Ascending aorta (tissue), 2 donors: ENCODE data around the gene CRYBA1. TPM values are rescaled to one million over a fixed set of nuclear protein-coding genes. Genes with fewer than 3 reads are reported as not detected.
"Not testable (repeated sequence)": the region's sequence is repeated elsewhere in the genome, so short reads cannot be mapped to it uniquely, and the experiment has no call there.

Source experiments
- DNase-seq, 2 donors: peaks; one replicate each; pipeline ENCODE4 v3.0.0-alpha.2; 2019; ENCODE audit warnings: low spot score in 2 of 2
- H3K27ac ChIP-seq, 2 donors: fragments of 200-600 bp; sonication (generic); one replicate each; pipeline ENCODE4 v1.5.1; 2016 to 2017; ENCODE audit warnings: mild to moderate bottlenecking in 1 of 2
- H3K27me3 ChIP-seq: fragments of 200-600 bp; sonication (generic); one replicate; pipeline ENCODE4 v1.5.1; 2017
- H3K36me3 ChIP-seq, 2 donors: fragments of 200-600 bp; sonication (generic); one replicate each; pipeline ENCODE4 v1.5.1; 2016
- H3K4me1 ChIP-seq, 2 donors: fragments of 200-600 bp; sonication (generic); one replicate each; pipeline ENCODE4 v1.5.1; 2016 to 2017; ENCODE audit warnings: mild to moderate bottlenecking in 1 of 2
- H3K4me3 ChIP-seq, 2 donors: fragments of 200-600 bp; sonication (generic); one replicate each; pipeline ENCODE4 v1.5.1; 2016 to 2017; ENCODE audit warnings: mild to moderate bottlenecking in 1 of 2
- H3K9me3 ChIP-seq, 2 donors: fragments of 200-600 bp; sonication (generic); one replicate each; pipeline ENCODE4 v1.5.1; 2016
- CTCF ChIP-seq, 3 experiments: fragments of 200-600 bp in 2 of 3; fragments of 450-650 bp in 1 of 3; sonication (generic) in 2 of 3; IDR thresholded peaks; one replicate each; pipeline ENCODE4 v1.5.1; 2016 to 2019; ENCODE audit warnings: antibody characterized with exemption in 3 of 3, mild to moderate bottlenecking in 1 of 3, moderate library complexity in 1 of 3
- intact Hi-C: fragments of 100-400 bp; cut with DNase I; formaldehyde crosslinking; loops from one replicate; pipeline ENCODE4 v1.15.1; 2023
- total RNA-seq: library from RNA; depleted of rRNA; stranded (reverse); fragments of >200 nt; gene quantifications from one replicate; pipeline ENCODE4 v1.1.0, GENCODE V29; 2016

CRYBA1 gene
- total RNA-seq, 1 donor from 2014 or later, result not detected

- no peak for DNase-seq
- Histone ChIP-seq H3K36me3 (no peaks in the 10 kb centered on the region), H3K4me3 (no peak overlapping the region), H3K4me1 (peaks cover 3 to 10% of the 10 kb centered on the region in 2 donors), H3K9me3 (no peaks in the 10 kb centered on the region), H3K27me3 (no peaks in the 10 kb centered on the region), H3K27ac (no peak overlapping the region)
- TF ChIP-seq CTCF (IDR thresholded peaks at IDR 0.05), result no peak
- intact Hi-C loops, result no loop called here
These were observed 31.5 kb upstream of the CRYBA1 start for GRCh38 chr17:29215174-29215573.

- DNase-seq, result peak in 1 of 2 donors; percentile 76
- H3K36me3 ChIP-seq, result no peaks in the 10 kb centered on the region
- H3K27ac ChIP-seq, result no peak overlapping the region
- H3K9me3 ChIP-seq, result no peaks in the 10 kb centered on the region
- H3K27me3 ChIP-seq, result no peaks in the 10 kb centered on the region
- no peak overlapping the region for H3K4me3 ChIP-seq
- intact Hi-C loops, result no loop called here
- no peak for TF ChIP-seq CTCF (IDR thresholded peaks at IDR 0.05)
- H3K4me1 ChIP-seq, result peaks cover 3 to 10% of the 10 kb centered on the region in 2 donors
These were observed 30.9 kb upstream of the CRYBA1 start for GRCh38 chr17:29215717-29216116.

- DNase-seq, result no peak
- H3K36me3 ChIP-seq, result no peaks in the 10 kb centered on the region
- intact Hi-C loops, result no loop called here
- no peak overlapping the region for H3K27ac ChIP-seq
- H3K4me1 ChIP-seq, result peaks cover 3 to 10% of the 10 kb centered on the region in 2 donors
- H3K9me3 ChIP-seq, result no peaks in the 10 kb centered on the region
- no peak for TF ChIP-seq CTCF (IDR thresholded peaks at IDR 0.05)
- H3K4me3 ChIP-seq, result no peak overlapping the region
- H3K27me3 ChIP-seq, result no peaks in the 10 kb centered on the region
These were observed 30.5 kb upstream of the CRYBA1 start for GRCh38 chr17:29216181-29216580.

- Histone ChIP-seq H3K36me3 (no peaks in the 10 kb centered on the region), H3K27ac (no peak overlapping the region), H3K9me3 (no peaks in the 10 kb centered on the region), H3K27me3 (no peaks in the 10 kb centered on the region), H3K4me1 (peaks cover 3 to 10% of the 10 kb centered on the region in 2 donors), H3K4me3 (no peak overlapping the region)
- intact Hi-C loops, result no loop called here
- TF ChIP-seq CTCF (IDR thresholded peaks at IDR 0.05), result no peak
- no peak for DNase-seq
These were observed 29.8 kb upstream of the CRYBA1 start for GRCh38 chr17:29216856-29217255.

- peaks cover 3 to 10% of the 10 kb centered on the region in 2 donors for H3K4me1 ChIP-seq
- no peak overlapping the region for H3K27ac ChIP-seq
- DNase-seq, result peak in 1 of 2 donors; percentile 89
- intact Hi-C loops, result loop anchor here (1.0 kb wide), 3 partner anchors 39 to 72 kb away; partner anchors contain the start of gene MYO18A
- no peaks in the 10 kb centered on the region for H3K9me3 ChIP-seq
- no peaks in the 10 kb centered on the region for H3K36me3 ChIP-seq
- H3K4me3 ChIP-seq, result no peak overlapping the region
- TF ChIP-seq CTCF (IDR thresholded peaks at IDR 0.05), result peak; percentile 89 to 98 (median 97)
- H3K27me3 ChIP-seq, result no peaks in the 10 kb centered on the region
These were observed 27.1 kb upstream of the CRYBA1 start for GRCh38 chr17:29219378-29220047.

GRCh38 chr17:29221338-29221737 is 25.3 kb upstream of the CRYBA1 start:
- H3K4me1 ChIP-seq, intact Hi-C loops, H3K36me3 ChIP-seq, H3K27me3 ChIP-seq, H3K9me3 ChIP-seq, H3K4me3 ChIP-seq, H3K27ac ChIP-seq, DNase-seq: not testable (repeated sequence)
